GM21360 (cell line): ENCODE results near the gene AKAIN1.

Experiments
- ATAC-seq: cut with Tn5 transposase; IDR thresholded peaks from one replicate; pipeline ENCODE4 v1.9.1; 2021; ENCODE audit warnings: mild to moderate bottlenecking, moderate library complexity; ENCODE audit not compliant: unreplicated experiment

AKAIN1 gene

DNA sequence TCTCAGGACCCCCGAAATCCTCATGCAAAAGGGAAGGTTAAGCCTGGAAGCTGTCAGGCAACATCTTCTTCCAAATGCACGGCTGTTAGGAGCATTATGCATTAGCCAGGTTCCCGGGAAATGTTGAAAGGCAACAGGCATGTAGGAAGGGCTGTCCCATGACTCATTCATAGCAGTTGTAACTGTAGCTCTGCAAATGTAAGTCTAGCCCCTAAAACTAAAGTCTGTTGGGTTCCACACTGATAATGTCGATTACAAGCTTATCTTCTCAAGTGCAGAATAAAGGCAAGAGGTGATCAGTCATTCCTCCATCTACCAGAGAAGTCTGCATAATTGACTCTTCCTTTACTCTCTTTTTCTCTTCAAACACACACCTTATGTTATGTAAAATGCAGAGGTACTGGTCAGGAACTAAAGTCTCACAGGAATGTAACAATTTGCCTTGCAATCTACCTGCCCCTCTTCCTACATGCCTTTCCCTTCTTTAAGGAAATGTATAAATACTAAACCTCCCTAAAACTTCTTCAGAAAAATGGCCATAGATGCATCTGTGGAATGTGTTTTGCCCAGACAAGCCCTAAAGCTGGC lies 99.8 kb downstream of the AKAIN1 start:
- ATAC-seq: no peak

DNA sequence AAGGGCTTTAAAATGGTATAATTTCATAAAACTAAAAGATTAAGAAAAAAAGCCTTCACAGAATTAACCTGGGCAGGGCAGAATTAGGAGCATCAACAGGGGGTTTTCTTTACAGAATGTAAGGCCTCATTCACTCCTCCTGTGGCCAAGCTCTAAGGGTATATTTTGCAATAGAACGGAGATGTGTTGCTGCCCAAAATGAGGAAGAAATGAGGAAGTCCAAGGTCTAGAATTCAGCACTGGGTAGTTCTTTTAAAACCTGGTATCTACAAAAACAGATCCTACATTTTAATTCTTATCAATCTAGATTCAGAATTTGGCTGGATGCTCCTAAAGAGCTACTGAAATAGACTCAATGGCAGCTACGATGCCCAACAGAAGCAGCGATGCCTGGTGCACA lies 101.8 kb downstream of the AKAIN1 start:
- ATAC-seq: no peak

DNA sequence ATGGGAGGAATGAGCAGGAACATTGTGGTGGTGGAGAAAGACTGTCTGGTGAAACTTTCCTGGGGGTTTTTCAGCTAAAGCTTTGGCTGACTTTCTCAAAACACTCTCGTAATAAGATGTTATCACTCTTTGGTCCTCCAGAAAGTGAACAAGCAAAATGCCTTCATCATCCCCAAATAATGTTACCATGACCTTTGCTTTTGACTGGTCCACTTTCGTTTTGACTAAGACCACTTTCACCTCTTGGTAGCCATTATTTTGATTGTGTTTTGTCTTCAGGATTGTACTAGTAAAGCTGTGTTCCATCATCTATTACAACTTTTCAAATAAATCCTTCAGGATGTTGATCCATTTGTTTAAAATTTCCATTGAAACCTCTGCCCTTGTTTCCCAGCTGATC lies 103.2 kb downstream of the AKAIN1 start:
- no peak for ATAC-seq
